Naive thymus-derived CD4-positive, alpha-beta T cell (primary cell): ENCODE data around the gene FNDC3A. TPM values are rescaled to one million over a fixed set of nuclear protein-coding genes. Genes with fewer than 3 reads are reported as not detected.
"Not testable (repeated sequence)": the region's sequence is repeated elsewhere in the genome, so short reads cannot be mapped to it uniquely, and the experiment has no call there.

Experiments used
- ATAC-seq: fragments of 150-1000 bp; cut with Tn5 transposase; 2 replicates; pipeline ENCODE4 v1.10.0; 2021; ENCODE audit warnings: mild to moderate bottlenecking, moderate library complexity
- CTCF ChIA-PET: fragments of 350-600 bp; sonication (Branson Sonifier 250); formaldehyde crosslinking; loops from one replicate; lab custom pipeline; 2021; ENCODE audit warnings: antibody characterized with exemption; lab: Charles Lee
- POLR2A ChIA-PET: fragments of 350-600 bp; sonication (Branson Sonifier 250); formaldehyde crosslinking; loops from one replicate; lab custom pipeline; 2021; ENCODE audit warnings: antibody characterized with exemption, inconsistent platforms; lab: Charles Lee
- DNase-seq, 9 donors: peaks; one replicate each; pipeline versions ENCODE4 v3.0.0 to v3.0.0-alpha.2; 2020 to 2022; ENCODE audit warnings: mixed read lengths in 1 of 9
- H3K27ac ChIP-seq: one replicate; pipeline ENCODE4 v1.7.0; 2013; ENCODE audit warnings: mild to moderate bottlenecking, low read depth, low read length, moderate library complexity
- H3K27me3 ChIP-seq, 2 donors: one replicate each; pipeline ENCODE4 v1.7.0; 2013; ENCODE audit warnings: low read length in 2 of 2, mild to moderate bottlenecking in 2 of 2, moderate library complexity in 2 of 2; ENCODE audit not compliant: control insufficient read depth in 2 of 2, insufficient read depth in 2 of 2
- H3K36me3 ChIP-seq, 3 experiments: 1 replicate in 2 of 3; 2 replicates in 1 of 3; pipeline ENCODE4 v1.7.0; 2013; ENCODE audit warnings: low read length in 3 of 3, mild to moderate bottlenecking in 3 of 3, moderate library complexity in 1 of 3; ENCODE audit not compliant: insufficient read depth in 3 of 3, control insufficient read depth in 2 of 3
- H3K4me1 ChIP-seq, 2 donors: one replicate each; pipeline ENCODE4 v1.7.0; 2013; ENCODE audit warnings: low read length in 2 of 2, mild to moderate bottlenecking in 2 of 2, moderate library complexity in 1 of 2; ENCODE audit not compliant: control insufficient read depth in 2 of 2, insufficient read depth in 2 of 2
- H3K4me3 ChIP-seq: 2 replicates; pipeline ENCODE4 v1.7.0; 2013; ENCODE audit warnings: mild to moderate bottlenecking, low read length
- H3K9me3 ChIP-seq, 3 experiments: 1 replicate in 2 of 3; 2 replicates in 1 of 3; pipeline ENCODE4 v1.7.0; 2013; ENCODE audit warnings: low read length in 3 of 3; ENCODE audit not compliant: control insufficient read depth in 2 of 3
- H3K27ac Mint-ChIP-seq, 9 donors: one replicate each; pipeline ENCODE4 v1.8.0; 2020 to 2022; ENCODE audit warnings: mixed read lengths in 9 of 9, mild to moderate bottlenecking in 8 of 9, moderate library complexity in 5 of 9, inconsistent platforms in 2 of 9
- H3K27me3 Mint-ChIP-seq, 5 donors: one replicate each; pipeline ENCODE4 v1.8.0; 2021 to 2022; ENCODE audit warnings: mixed read lengths in 5 of 5, mild to moderate bottlenecking in 1 of 5
- H3K36me3 Mint-ChIP-seq, 5 donors: one replicate each; pipeline ENCODE4 v1.8.0; 2020 to 2022; ENCODE audit warnings: mixed read lengths in 5 of 5, mild to moderate bottlenecking in 3 of 5, inconsistent platforms in 1 of 5
- H3K4me1 Mint-ChIP-seq, 7 donors: one replicate each; pipeline ENCODE4 v1.8.0; 2020 to 2022; ENCODE audit warnings: mixed read lengths in 7 of 7, mild to moderate bottlenecking in 3 of 7, inconsistent platforms in 1 of 7
- H3K4me3 Mint-ChIP-seq, 10 donors: one replicate each; pipeline ENCODE4 v1.8.0; 2020 to 2022; ENCODE audit warnings: mild to moderate bottlenecking in 10 of 10, mixed read lengths in 10 of 10, moderate library complexity in 6 of 10, inconsistent platforms in 2 of 10
- H3K9me3 Mint-ChIP-seq, 11 donors: one replicate each; pipeline ENCODE4 v1.8.0; 2020 to 2022; ENCODE audit warnings: mixed read lengths in 11 of 11, mild to moderate bottlenecking in 4 of 11, inconsistent platforms in 1 of 11, moderate library complexity in 1 of 11
- intact Hi-C, 2 donors: fragments of 100-400 bp; cut with micrococcal nuclease; formaldehyde crosslinking; loops; one replicate each; pipeline ENCODE4 v1.15.1; 2023
- polyA plus RNA-seq, 2 donors: library from polyadenylated mRNA; unstranded; fragments of 300-500 nt; fragmentation: Illumina TruSeq; gene quantifications; one replicate each; pipeline ENCODE4 v1.2.3, GENCODE V29; 2021
- total RNA-seq, 6 experiments: library from RNA in 5 of 6; stranded (reverse) in 5 of 6; gene quantifications; 1 replicate in 5 of 6; 2 replicates in 1 of 6; pipeline ENCODE4 v1.2.3 and lab custom pipeline; 2021 to 2026

Gene FNDC3A
- total and polyA plus RNA-seq, 7 experiments from 2014 or later, result 12.0 to 46.4 (median 35.4) TPM

GRCh38 chr13:49110913-49111170, 135.1 kb downstream of the FNDC3A start:
- H3K27ac ChIP-seq, result peak overlapping the region; percentile 80
- DNase-seq, result no peak
- intact Hi-C loops, result loop anchor here (1.0 to 10.0 kb wide), 11 partner anchors 14 to 1106 kb away; partner anchors contain the start of genes CAB39L (in 2 of the 2), KPNA3 (in 2 of the 2), PHF11 (in 2 of the 2) and SETDB2 (in 2 of the 2)

GRCh38 chr13:49112782-49113525, 137.2 kb downstream of the FNDC3A start:
- CTCF ChIA-PET, result interaction anchor here (0.5 to 0.6 kb wide), 2 partner anchors 13 to 778 kb away, joined by 3 to 5 read pairs; no protein-coding TSS in a partner anchor
- Mint-ChIP-seq H3K9me3 (peaks cover 0 to 2% (median 0%) of the 10 kb centered on the region in 11 donors), H3K36me3 (peaks cover 0 to 24% (median 22%) of the 10 kb centered on the region in 5 donors), H3K27ac (peak overlapping the region; percentile 6 to 81 (median 48)), H3K4me1 (peaks cover 16 to 60% (median 42%) of the 10 kb centered on the region in 7 donors), H3K27me3 (no peaks in the 10 kb centered on the region), H3K4me3 (peak overlapping the region; percentile 35 to 67 (median 59))
- peaks cover 5 to 17% (median 17%) of the 10 kb centered on the region in 3 experiments for H3K36me3 ChIP-seq
- no peaks in the 10 kb centered on the region for H3K9me3 ChIP-seq
- peaks cover 11 to 25% of the 10 kb centered on the region in 2 donors for H3K4me1 ChIP-seq
- POLR2A ChIA-PET, result interaction anchor here (1.0 to 1.8 kb wide), 3 partner anchors 14 to 877 kb away, joined by 3 to 4 read pairs (median 3); no protein-coding TSS in a partner anchor
- no peak overlapping the region for H3K4me3 ChIP-seq
- no peaks in the 10 kb centered on the region for H3K27me3 ChIP-seq
- intact Hi-C loops, result loop anchor here (2.0 to 10.0 kb wide), 7 partner anchors 32 to 1108 kb away; partner anchors contain the start of genes KPNA3 (in 2 of the 2), PHF11 (in 2 of the 2), CAB39L (in 1 of the 2) and CDADC1 (in 1 of the 2)
- DNase-seq (no peak), ATAC-seq (no peak)
- H3K27ac ChIP-seq, result no peak overlapping the region

More at GRCh38 chr13:49110913-49111170, 135.1 kb downstream of the FNDC3A start:
- Mint-ChIP-seq H3K9me3 (no peaks in the 10 kb centered on the region), H3K4me1 (peaks cover 16 to 53% (median 36%) of the 10 kb centered on the region in 7 donors), H3K4me3 (peak overlapping the region; percentile 79 to 94 (median 90)), H3K27ac (peak overlapping the region in 8 of 9 donors; percentile 37 to 90 (median 72)), H3K27me3 (no peaks in the 10 kb centered on the region), H3K36me3 (peaks cover 0 to 11% (median 8%) of the 10 kb centered on the region in 5 donors)
- Histone ChIP-seq H3K4me3 (peak overlapping the region; percentile 75), H3K27me3 (no peaks in the 10 kb centered on the region), H3K4me1 (peaks cover 11 to 25% of the 10 kb centered on the region in 2 donors), H3K9me3 (no peaks in the 10 kb centered on the region), H3K36me3 (peaks cover 0 to 6% (median 3%) of the 10 kb centered on the region in 3 experiments)
- CTCF ChIA-PET, result no interaction called here
- POLR2A ChIA-PET, result interaction anchor here (1.1 to 3.8 kb wide), 3 partner anchors 19 to 135 kb away, joined by 4 to 17 read pairs (median 4); partner anchors contain the start of gene FNDC3A
- ATAC-seq, result no peak

DNA sequence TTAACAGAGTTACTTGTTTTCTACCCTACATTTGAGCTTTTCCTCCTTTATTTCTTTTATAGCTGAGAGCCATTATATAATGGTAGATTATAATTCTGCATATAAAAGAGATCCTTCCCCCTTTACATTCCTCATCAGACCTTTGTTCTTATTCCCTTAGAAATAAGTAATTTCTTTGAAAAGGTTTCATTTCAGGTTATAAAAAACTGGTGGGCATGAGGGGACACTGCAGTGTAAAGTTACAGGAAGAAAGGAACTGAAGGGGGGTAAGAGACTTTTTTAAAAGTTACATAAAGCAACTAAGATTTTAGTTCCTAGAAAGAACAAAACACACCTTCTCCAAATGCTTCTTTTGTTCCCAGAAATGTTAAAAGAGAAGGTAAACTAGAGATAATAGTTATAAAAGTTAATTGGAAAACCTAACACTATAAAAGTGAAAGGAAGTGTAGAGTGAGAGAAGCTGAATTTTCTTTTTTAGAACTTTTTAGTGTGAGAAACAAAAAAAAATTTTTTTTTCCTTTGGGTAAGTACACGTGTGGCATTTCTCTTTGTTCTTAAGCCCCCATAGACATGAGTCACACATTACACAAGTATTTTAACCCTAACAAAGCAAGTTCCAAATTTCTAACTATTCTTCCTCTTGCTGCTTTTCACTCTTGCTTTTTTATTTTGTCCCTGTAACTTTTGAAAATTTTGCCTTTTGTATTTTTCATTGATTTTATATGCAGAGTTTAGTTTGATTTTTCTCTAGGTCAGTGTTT, 138.0 kb downstream of the FNDC3A start:
- Mint-ChIP-seq H3K4me3 (peak overlapping the region; percentile 35 to 67 (median 59)), H3K36me3 (peaks cover 0 to 30% (median 23%) of the 10 kb centered on the region in 5 donors), H3K9me3 (peaks cover 0 to 2% (median 0%) of the 10 kb centered on the region in 11 donors), H3K27me3 (no peaks in the 10 kb centered on the region), H3K27ac (peak overlapping the region in 7 of 9 donors; percentile 34 to 81 (median 56)), H3K4me1 (peaks cover 16 to 60% (median 42%) of the 10 kb centered on the region in 7 donors)
- ChIA-PET POLR2A (no interaction called here), CTCF (interaction anchor here (0.5 to 0.6 kb wide), 2 partner anchors 14 to 778 kb away, joined by 3 to 5 read pairs; no protein-coding TSS in a partner anchor)
- DNase-seq (no peak), ATAC-seq (peak; percentile 28)
- peaks cover 5 to 24% (median 17%) of the 10 kb centered on the region in 3 experiments for H3K36me3 ChIP-seq
- H3K9me3 ChIP-seq, result no peaks in the 10 kb centered on the region
- H3K27ac ChIP-seq, result no peak overlapping the region
- intact Hi-C loops, result loop anchor here (2.0 to 10.0 kb wide), 7 partner anchors 31 to 1109 kb away; partner anchors contain the start of genes KPNA3 (in 2 of the 2), PHF11 (in 2 of the 2), CAB39L (in 1 of the 2) and CDADC1 (in 1 of the 2)
- H3K4me1 ChIP-seq, result peaks cover 11 to 25% of the 10 kb centered on the region in 2 donors
- H3K27me3 ChIP-seq, result no peaks in the 10 kb centered on the region
- H3K4me3 ChIP-seq, result no peak overlapping the region

- Mint-ChIP-seq H3K27ac (peak overlapping the region in 1 of 9 donors; percentile 54), H3K4me1 (peaks cover 16 to 67% (median 47%) of the 10 kb centered on the region in 7 donors), H3K4me3 (no peak overlapping the region), H3K36me3 (peaks cover 10 to 56% (median 43%) of the 10 kb centered on the region in 5 donors), H3K9me3 (peaks cover 0 to 19% (median 5%) of the 10 kb centered on the region in 11 donors), H3K27me3 (no peaks in the 10 kb centered on the region)
- CTCF ChIA-PET, result no interaction called here
- no peaks in the 10 kb centered on the region for H3K9me3 ChIP-seq
- no peak overlapping the region for H3K4me3 ChIP-seq
- DNase-seq (no peak), ATAC-seq (no peak)
- intact Hi-C loops, result loop anchor here (10.0 kb wide), 3 partner anchors 328 to 1112 kb away; partner anchors contain the start of genes CAB39L (in 1 of the 2), KPNA3 (in 1 of the 2), SETDB2 (in 1 of the 2) and SUCLA2 (in 1 of the 2)
- POLR2A ChIA-PET, result interaction anchor here (0.5 kb wide), 1 partner anchor 148 kb away, joined by 3 read pairs; no protein-coding TSS in a partner anchor
- peaks cover 5 to 27% (median 17%) of the 10 kb centered on the region in 3 experiments for H3K36me3 ChIP-seq
- H3K27me3 ChIP-seq, result no peaks in the 10 kb centered on the region
- no peak overlapping the region for H3K27ac ChIP-seq
- peaks cover 11 to 20% of the 10 kb centered on the region in 2 donors for H3K4me1 ChIP-seq
Measured at GRCh38 chr13:49116873-49117272, 141.2 kb downstream of the FNDC3A start.

DNA sequence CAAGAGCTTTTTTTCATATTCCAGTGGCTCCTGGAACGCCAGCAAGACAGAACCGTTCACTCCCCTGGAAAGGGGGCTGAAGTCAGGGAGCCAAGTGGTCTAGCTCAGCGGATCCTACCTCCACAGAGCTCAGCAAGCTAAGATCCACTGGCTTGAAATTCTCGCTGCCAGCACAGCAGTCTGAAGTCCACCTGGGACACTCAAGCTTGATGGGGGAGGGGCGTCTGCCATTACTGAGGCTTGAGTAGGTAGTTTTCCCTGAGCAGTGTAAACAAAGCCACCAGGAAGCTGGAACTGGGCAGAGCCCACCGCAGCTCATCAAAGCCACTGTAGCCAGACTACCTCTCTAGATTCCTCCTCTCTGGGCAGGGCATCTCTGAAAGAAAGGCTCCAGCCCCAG, 142.7 kb downstream of the FNDC3A start:
- peaks cover 8 to 62% (median 46%) of the 10 kb centered on the region in 7 donors for H3K4me1 Mint-ChIP-seq
- ATAC-seq, H3K27me3 Mint-ChIP-seq, H3K4me1 ChIP-seq, CTCF ChIA-PET, H3K4me3 ChIP-seq, H3K4me3 Mint-ChIP-seq, H3K27me3 ChIP-seq, H3K9me3 ChIP-seq, H3K27ac Mint-ChIP-seq, POLR2A ChIA-PET, DNase-seq, H3K27ac ChIP-seq: not testable (repeated sequence)
- intact Hi-C loops, result loop anchor here (10.0 kb wide), 3 partner anchors 326 to 1114 kb away; partner anchors contain the start of genes CAB39L (in 1 of the 2), KPNA3 (in 1 of the 2), SETDB2 (in 1 of the 2) and SUCLA2 (in 1 of the 2)
- H3K36me3 ChIP-seq, result peaks cover 5 to 27% (median 17%) of the 10 kb centered on the region in 3 experiments
- H3K36me3 Mint-ChIP-seq, result peaks cover 10 to 60% (median 48%) of the 10 kb centered on the region in 5 donors
- H3K9me3 Mint-ChIP-seq, result peaks cover 0 to 22% (median 5%) of the 10 kb centered on the region in 11 donors
